Smooth muscle cell (in vitro differentiated cells): ENCODE data around the gene SOX5. TPM values are rescaled to one million over a fixed set of nuclear protein-coding genes. Genes with fewer than 3 reads are reported as not detected.
"Not testable (repeated sequence)": the region's sequence is repeated elsewhere in the genome, so short reads cannot be mapped to it uniquely, and the experiment has no call there.

Source experiments
- DNase-seq: peaks from one replicate; lab custom pipeline; 2025; ENCODE audit not compliant: unreplicated experiment; lab: John Stamatoyannopoulos, UW
- H2AFZ ChIP-seq: fragments of 200-600 bp; sonication (generic); 2 replicates; pipeline ENCODE4 v1.6.0; 2016; ENCODE audit warnings: antibody characterized with exemption, low read depth, mild to moderate bottlenecking
- H3F3A ChIP-seq: fragments of 200-600 bp; sonication (generic); 2 replicates; pipeline ENCODE4 v1.6.0; 2017; ENCODE audit warnings: antibody characterized with exemption, low read depth
- H3K27ac ChIP-seq: fragments of 200-600 bp; sonication (generic); 2 replicates; pipeline ENCODE4 v1.5.1; 2016; ENCODE audit warnings: low read depth, mild to moderate bottlenecking
- H3K27me3 ChIP-seq: fragments of 200-600 bp; sonication (generic); 2 replicates; pipeline ENCODE4 v1.6.1; 2016; ENCODE audit warnings: low read depth, mild to moderate bottlenecking
- H3K36me3 ChIP-seq: fragments of 200-600 bp; sonication (generic); 2 replicates; pipeline ENCODE4 v1.5.1; 2016; ENCODE audit warnings: low read depth
- H3K4me1 ChIP-seq: fragments of 200-600 bp; sonication (generic); 2 replicates; pipeline ENCODE4 v1.5.1; 2016; ENCODE audit warnings: low read depth
- H3K4me2 ChIP-seq: fragments of 200-600 bp; sonication (generic); 2 replicates; pipeline ENCODE4 v1.6.0; 2016; ENCODE audit warnings: mild to moderate bottlenecking
- H3K4me3 ChIP-seq: fragments of 200-600 bp; sonication (generic); 2 replicates; pipeline ENCODE4 v1.5.1; 2016; ENCODE audit warnings: mild to moderate bottlenecking
- H3K79me2 ChIP-seq: fragments of 200-600 bp; sonication (generic); 2 replicates; pipeline ENCODE4 v1.6.0; 2016; ENCODE audit warnings: low read depth, mild to moderate bottlenecking
- H3K9ac ChIP-seq: fragments of 200-600 bp; sonication (generic); 2 replicates; pipeline ENCODE4 v1.6.0; 2016; ENCODE audit warnings: low read depth
- H3K9me3 ChIP-seq: fragments of 200-600 bp; sonication (generic); replicated peaks from 2 replicates; pipeline ENCODE4 v1.5.1; 2016; ENCODE audit warnings: low read depth
- H4K20me1 ChIP-seq: fragments of 200-600 bp; sonication (generic); 2 replicates; pipeline ENCODE4 v1.6.0; 2016; ENCODE audit warnings: low read depth
- CTCF ChIP-seq: fragments of 200-600 bp; sonication (generic); IDR thresholded peaks from 2 replicates; pipeline ENCODE4 v1.5.1; 2017; ENCODE audit warnings: borderline replicate concordance, mild to moderate bottlenecking, antibody characterized with exemption; ENCODE audit not compliant: insufficient read depth, poor library complexity, severe bottlenecking
- WGBS: methylation state at CpG from one replicate; pipeline ENCODE4 v1.1.7; 2016; ENCODE audit warnings: low lambda C conversion rate; 5-methylcytosine and 5-hydroxymethylcytosine counted together
- polyA plus RNA-seq: library from polyadenylated mRNA; unstranded; fragments of >200 nt; fragmentation: Nextera tagmentation; extraction: Ambion mirVana; gene quantifications from 2 replicates; pipeline ENCODE4 v1.2.1, GENCODE V29; 2016
- total RNA-seq: library from RNA; depleted of rRNA; stranded (reverse); fragments of >200 nt; gene quantifications from 2 replicates; pipeline ENCODE4 v1.2.3, GENCODE V29; 2014

Gene SOX5
- total and polyA plus RNA-seq, 2 experiments from 2014 or later = 22.3 to 47.8 TPM

- WGBS = 83% methylated on average over 2 of the region's 2 CpGs
- Histone ChIP-seq H3K9me3 (no peaks in the 10 kb centered on the region), H3K27me3 (no peaks in the 10 kb centered on the region), H3K4me1 (peaks cover 16% of the 10 kb centered on the region), H4K20me1 (peaks cover 17% of the 10 kb centered on the region), H3F3A (no peaks in the 10 kb centered on the region), H3K36me3 (no peaks in the 10 kb centered on the region), H3K9ac (no peak overlapping the region), H3K4me2 (no peak overlapping the region), H3K27ac (no peak overlapping the region), H3K4me3 (no peak overlapping the region), H2AFZ (no peak overlapping the region), H3K79me2 (peaks cover 11% of the 10 kb centered on the region)
- TF ChIP-seq CTCF = no peak
- DNase-seq = no peak
Observed at GRCh38 chr12:23830210-23830609, 119.3 kb downstream of the SOX5 start.

GRCh38 chr12:23827353-23827752, 122.1 kb downstream of the SOX5 start:
- no peak overlapping the region for H3K4me2 ChIP-seq
- 99% methylated on average over 2 of the region's 2 CpGs for WGBS

GRCh38 chr12:23825124-23825523, 124.3 kb downstream of the SOX5 start:
- H3F3A ChIP-seq, H3K27ac ChIP-seq, H3K9ac ChIP-seq, H3K4me1 ChIP-seq, DNase-seq, H3K79me2 ChIP-seq, H3K27me3 ChIP-seq, H2AFZ ChIP-seq, H3K36me3 ChIP-seq, H3K9me3 ChIP-seq, H3K4me3 ChIP-seq, H4K20me1 ChIP-seq, H3K4me2 ChIP-seq: not testable (repeated sequence)
- 98% methylated on average over 11 of the region's 11 CpGs for WGBS

More at GRCh38 chr12:23827353-23827752, 122.1 kb downstream of the SOX5 start:
- H3K9me3 ChIP-seq = no peaks in the 10 kb centered on the region
- TF ChIP-seq CTCF = no peak
- no peaks in the 10 kb centered on the region for H3F3A ChIP-seq
- H3K4me1 ChIP-seq = peaks cover 16% of the 10 kb centered on the region
- no peak overlapping the region for H3K27ac ChIP-seq
- H3K4me3 ChIP-seq = no peak overlapping the region
- no peak overlapping the region for H3K9ac ChIP-seq
- no peaks in the 10 kb centered on the region for H3K79me2 ChIP-seq
- no peak for DNase-seq
- no peaks in the 10 kb centered on the region for H3K27me3 ChIP-seq
- no peak overlapping the region for H2AFZ ChIP-seq
- H4K20me1 ChIP-seq = peaks cover 9% of the 10 kb centered on the region
- no peaks in the 10 kb centered on the region for H3K36me3 ChIP-seq

- no peak overlapping the region for H3K4me2 ChIP-seq
- TF ChIP-seq CTCF = no peak
- H2AFZ ChIP-seq = no peak overlapping the region
- no peak overlapping the region for H3K4me3 ChIP-seq
- no peaks in the 10 kb centered on the region for H3K9me3 ChIP-seq
- no peaks in the 10 kb centered on the region for H3K4me1 ChIP-seq
- no peaks in the 10 kb centered on the region for H3F3A ChIP-seq
- no peak for DNase-seq
- H4K20me1 ChIP-seq = peaks cover 7% of the 10 kb centered on the region
- no peak overlapping the region for H3K9ac ChIP-seq
- H3K79me2 ChIP-seq = no peaks in the 10 kb centered on the region
- no peaks in the 10 kb centered on the region for H3K36me3 ChIP-seq
- no peak overlapping the region for H3K27ac ChIP-seq
- H3K27me3 ChIP-seq = no peaks in the 10 kb centered on the region
- whole genome bisulfite sequencing = 96% methylated on average over 8 of the region's 8 CpGs
Observed at GRCh38 chr12:23824358-23824757, 125.1 kb downstream of the SOX5 start.

GRCh38 chr12:23822883-23823282, 126.6 kb downstream of the SOX5 start:
- H4K20me1 ChIP-seq, H3K9ac ChIP-seq, H3K9me3 ChIP-seq, H3K27ac ChIP-seq, H3K4me3 ChIP-seq, H3K79me2 ChIP-seq, DNase-seq, H3K4me2 ChIP-seq, H3K27me3 ChIP-seq, H3K4me1 ChIP-seq, H2AFZ ChIP-seq, H3F3A ChIP-seq, H3K36me3 ChIP-seq: not testable (repeated sequence)
